HFF-Myc (cell line): ENCODE measurements around the gene TTC13.

ENCODE experiments used
- DNase-seq: peaks from one replicate; pipeline ENCODE4 v3.0.0-alpha.2; 2011; ENCODE audit warnings: low read depth; ENCODE audit errors: extremely low read depth
- H3K4me3 ChIP-seq: replicated peaks from 2 replicates; pipeline ENCODE4 v1.5.1; 2011; ENCODE audit warnings: low read depth, mild to moderate bottlenecking, control low read depth, low read length
- TF ChIP-seq, protein P1 (sequence below): IDR thresholded peaks from 2 replicates; pipeline ENCODE4 v1.5.1; 2012; ENCODE audit warnings: mild to moderate bottlenecking, low read depth, low read length, control low read depth; ENCODE audit errors: missing control alignments

TTC13 gene

DNA sequence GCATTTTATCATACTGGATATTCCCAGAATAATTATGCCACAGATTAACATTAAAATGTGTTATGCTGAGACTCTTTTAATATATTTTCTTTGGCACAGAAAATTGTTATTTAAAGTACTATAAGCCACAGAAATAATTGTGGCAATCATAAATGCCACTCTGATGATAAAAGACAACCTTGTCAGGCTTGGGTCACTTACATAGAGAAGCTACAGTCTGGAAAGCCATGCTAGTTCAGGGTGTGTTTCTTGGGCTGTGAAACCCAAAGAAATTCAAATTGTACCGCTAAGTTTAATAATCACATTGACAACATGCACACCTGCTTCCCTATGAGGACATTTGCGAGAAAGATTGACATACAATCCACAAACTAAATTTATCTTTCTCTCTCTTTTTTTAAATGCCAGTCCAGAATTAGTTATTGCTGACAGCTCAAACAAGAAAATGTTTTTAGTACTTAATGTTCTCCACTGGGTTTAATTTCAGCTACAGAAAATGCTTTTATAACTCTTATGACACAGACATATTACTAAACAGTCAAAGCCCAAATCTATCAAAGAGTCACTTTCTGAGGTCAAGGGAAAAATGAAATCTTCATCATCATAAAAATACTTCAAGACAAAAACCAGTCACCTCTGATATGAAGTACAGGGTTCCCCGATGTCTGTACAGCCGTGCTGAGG is 38.7 kb downstream of the TTC13 start:
- H3K4me3 ChIP-seq, result no peak overlapping the region
- no peak for DNase-seq
- TF ChIP-seq, protein P1, sequence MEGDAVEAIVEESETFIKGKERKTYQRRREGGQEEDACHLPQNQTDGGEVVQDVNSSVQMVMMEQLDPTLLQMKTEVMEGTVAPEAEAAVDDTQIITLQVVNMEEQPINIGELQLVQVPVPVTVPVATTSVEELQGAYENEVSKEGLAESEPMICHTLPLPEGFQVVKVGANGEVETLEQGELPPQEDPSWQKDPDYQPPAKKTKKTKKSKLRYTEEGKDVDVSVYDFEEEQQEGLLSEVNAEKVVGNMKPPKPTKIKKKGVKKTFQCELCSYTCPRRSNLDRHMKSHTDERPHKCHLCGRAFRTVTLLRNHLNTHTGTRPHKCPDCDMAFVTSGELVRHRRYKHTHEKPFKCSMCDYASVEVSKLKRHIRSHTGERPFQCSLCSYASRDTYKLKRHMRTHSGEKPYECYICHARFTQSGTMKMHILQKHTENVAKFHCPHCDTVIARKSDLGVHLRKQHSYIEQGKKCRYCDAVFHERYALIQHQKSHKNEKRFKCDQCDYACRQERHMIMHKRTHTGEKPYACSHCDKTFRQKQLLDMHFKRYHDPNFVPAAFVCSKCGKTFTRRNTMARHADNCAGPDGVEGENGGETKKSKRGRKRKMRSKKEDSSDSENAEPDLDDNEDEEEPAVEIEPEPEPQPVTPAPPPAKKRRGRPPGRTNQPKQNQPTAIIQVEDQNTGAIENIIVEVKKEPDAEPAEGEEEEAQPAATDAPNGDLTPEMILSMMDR, result no peak

DNA sequence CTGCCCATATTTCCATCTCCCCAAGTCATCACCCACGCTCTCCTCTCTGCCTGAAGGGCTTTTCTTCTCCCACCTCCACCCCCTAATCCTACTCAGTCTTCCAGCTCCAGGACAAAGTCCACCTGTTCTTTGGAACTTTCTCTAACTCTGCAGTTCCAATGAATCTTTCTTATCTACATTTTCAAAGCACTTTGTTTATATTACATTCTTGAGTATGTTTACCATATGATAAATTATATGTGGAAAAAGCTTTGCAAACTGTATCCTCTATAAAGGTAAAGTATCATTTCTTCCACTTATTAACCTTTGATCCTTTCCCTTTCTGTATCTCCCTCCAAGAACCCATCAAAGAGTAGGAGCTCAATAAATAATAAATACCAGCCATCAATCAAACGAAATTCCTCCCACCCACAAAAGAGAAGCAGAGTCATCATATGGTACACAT is 39.7 kb downstream of the TTC13 start:
- TF ChIP-seq, protein P1, result no peak
- no peak for DNase-seq
- no peak overlapping the region for H3K4me3 ChIP-seq

DNA sequence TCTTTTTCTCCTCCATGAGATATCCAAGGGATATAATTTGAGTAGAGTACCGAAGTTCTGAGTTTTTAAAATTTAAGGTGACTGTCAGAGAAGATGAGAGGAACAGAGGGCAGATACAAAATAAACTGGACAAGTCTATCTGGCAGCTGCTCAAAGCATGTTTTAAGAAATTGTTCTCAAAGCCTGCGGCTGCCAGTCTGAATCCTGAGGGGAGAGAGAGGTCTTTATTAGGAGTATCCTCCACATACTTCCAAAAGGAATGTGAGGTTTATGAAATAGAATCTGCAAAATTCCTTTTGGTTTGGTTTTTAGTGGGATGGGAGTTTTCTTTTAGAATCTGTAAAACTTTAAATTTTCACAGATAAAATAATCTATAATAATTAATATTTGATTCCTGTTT is 41.3 kb downstream of the TTC13 start:
- TF ChIP-seq, protein P1, result no peak
- no peak for DNase-seq

DNA sequence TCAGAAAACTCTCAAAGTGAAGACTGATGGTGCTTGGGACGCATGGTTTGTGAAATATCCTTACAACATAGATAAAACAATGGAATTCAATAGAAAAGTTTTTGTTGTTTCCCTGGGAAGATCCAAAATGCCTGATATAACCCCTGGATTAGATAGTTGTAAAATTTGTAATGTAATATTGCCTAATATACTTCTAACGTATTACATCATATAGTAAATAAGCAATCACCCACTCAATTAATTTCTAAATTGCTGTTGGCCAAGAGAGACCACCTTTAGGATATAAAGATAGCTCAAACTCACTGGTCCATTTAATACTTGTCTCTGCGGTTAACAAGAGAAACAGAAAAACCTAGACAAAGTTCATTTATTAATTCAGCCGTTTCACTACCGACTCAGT is 42.2 kb downstream of the TTC13 start:
- TF ChIP-seq, protein P1, result no peak
- no peak overlapping the region for H3K4me3 ChIP-seq
- no peak for DNase-seq

More for the DNA sequence above, 41.3 kb downstream of the TTC13 start:
- no peak overlapping the region for H3K4me3 ChIP-seq

DNA sequence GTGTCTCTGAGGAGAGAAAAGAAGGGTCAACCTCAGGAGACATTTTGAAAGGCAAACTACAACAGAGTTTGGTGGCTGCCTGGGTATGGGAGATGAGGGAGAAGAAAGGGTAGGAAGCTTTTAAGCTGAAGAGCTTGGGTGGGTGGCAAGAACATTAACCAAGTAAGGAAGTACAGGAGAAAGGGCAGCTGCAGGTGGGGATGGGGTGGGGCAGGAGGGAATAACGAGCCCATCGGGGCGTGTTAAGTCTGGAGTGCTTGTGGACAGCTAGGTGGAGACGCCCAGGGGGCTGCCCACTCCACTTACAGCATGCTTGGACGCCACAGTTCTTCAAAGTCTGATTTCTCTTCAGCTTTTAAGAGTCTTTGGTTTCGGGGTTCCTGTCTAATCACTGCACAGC is 42.8 kb downstream of the TTC13 start:
- H3K4me3 ChIP-seq, result no peak overlapping the region
- TF ChIP-seq, protein P1, result no peak
- no peak for DNase-seq

DNA sequence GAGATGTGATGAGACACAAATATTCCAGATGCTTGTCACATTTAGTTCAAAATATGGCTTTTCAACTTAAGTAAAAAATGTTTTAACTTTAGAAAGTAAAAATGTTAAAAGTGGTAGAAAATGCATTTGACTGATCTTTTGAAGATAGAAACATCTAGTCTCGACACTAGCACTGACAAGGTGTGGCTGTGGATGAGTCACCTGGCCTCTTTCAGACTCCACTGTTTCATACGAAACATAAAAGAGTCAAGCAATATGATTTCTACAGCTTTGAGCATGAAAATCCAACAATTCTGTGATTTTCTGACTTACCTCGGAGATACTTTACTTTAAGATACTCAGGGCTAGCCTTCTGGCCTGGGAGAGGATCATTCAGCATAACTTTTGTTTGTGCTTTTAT is 47.7 kb downstream of the TTC13 start:
- TF ChIP-seq, protein P1, result no peak
- H3K4me3 ChIP-seq, result no peak overlapping the region
- DNase-seq, result no peak

DNA sequence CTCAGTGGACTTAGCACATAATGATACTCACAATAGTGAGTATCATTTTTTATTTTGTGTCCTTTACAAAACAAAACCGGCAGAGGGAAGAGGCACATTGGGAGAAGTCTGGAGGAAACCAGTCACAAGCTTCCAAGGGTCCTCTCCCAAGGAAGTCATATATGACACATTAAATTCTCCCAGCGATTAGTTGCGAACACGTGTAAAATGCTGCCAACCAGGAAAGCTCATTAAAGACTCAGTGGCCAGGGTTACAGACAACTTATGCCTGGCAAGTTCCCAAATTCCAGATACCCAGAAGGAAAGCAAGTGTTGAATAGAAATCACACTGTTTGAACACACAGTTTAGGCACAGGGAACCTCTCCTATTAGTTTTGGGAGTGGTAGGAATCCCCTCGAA is 52.5 kb downstream of the TTC13 start:
- no peak overlapping the region for H3K4me3 ChIP-seq
- DNase-seq, result no peak
- TF ChIP-seq, protein P1, result no peak
